ENCODE data around the gene COX15.

The COX15 gene

GRCh38 chr10:99720387-99720786, 11.5 kb downstream of the COX15 start:
- H3K23ac ChIP-seq (ENCODE audit: low read length in 2 of 2): no peak overlapping the region
- no peaks in the 10 kb centered on the region for H3K27me3 ChIP-seq (ENCODE audit: control insufficient read depth in 1 of 2, insufficient read depth in 1 of 2, low read length in 2 of 2)
- no peak for DNase-seq
- H2BK12ac ChIP-seq (ENCODE audit: low read length in 2 of 2): no peak overlapping the region
- H3K27ac ChIP-seq (ENCODE audit: low read length, poor library complexity, severe bottlenecking): no peak overlapping the region
- 69% methylated on average over 2 of the region's 2 CpGs for WGBS
- H3K4me2 ChIP-seq (ENCODE audit: low read length, poor library complexity, severe bottlenecking): no peak overlapping the region
- no peaks in the 10 kb centered on the region for H3K9me3 ChIP-seq (ENCODE audit: control insufficient read depth, low read length)
- no peak overlapping the region for H3K9ac ChIP-seq (ENCODE audit: low read length)
- H3K14ac ChIP-seq (ENCODE audit: low read length in 2 of 2): no peak overlapping the region
- no peak overlapping the region for H3K4ac ChIP-seq (ENCODE audit: low read depth in 1 of 2, low read length in 2 of 2)
- H3K4me3 ChIP-seq (ENCODE audit: insufficient read depth in 1 of 2, low read depth in 1 of 2, low read length in 2 of 2): no peak overlapping the region
- no peak overlapping the region for H2AFZ ChIP-seq (ENCODE audit: low read depth, low read length)
- H4K8ac ChIP-seq (ENCODE audit: low read length): no peak overlapping the region
- no peak overlapping the region for H3K18ac ChIP-seq (ENCODE audit: low read depth in 1 of 2, low read length in 2 of 2)
- H2BK120ac ChIP-seq (ENCODE audit: low read depth, low read length): no peak overlapping the region
- no peak overlapping the region for H2BK5ac ChIP-seq (ENCODE audit: low read depth, low read length, poor library complexity, severe bottlenecking)
- H4K91ac ChIP-seq (ENCODE audit: low read length): no peak overlapping the region
- no peak overlapping the region for H2AK5ac ChIP-seq (ENCODE audit: low read length, severe bottlenecking)
- no peak overlapping the region for H2BK15ac ChIP-seq (ENCODE audit: low read depth, poor library complexity, severe bottlenecking)
- no peaks in the 10 kb centered on the region for H3K4me1 ChIP-seq (ENCODE audit: control insufficient read depth, insufficient read depth, low read depth, low read length)
- H3K79me1 ChIP-seq (replicated peaks; ENCODE audit: low read length, poor library complexity, severe bottlenecking): peaks cover 24% of the 10 kb centered on the region
- peaks cover 44 to 93% of the 10 kb centered on the region in 2 experiments for H3K36me3 ChIP-seq (ENCODE audit: control insufficient read depth in 1 of 2, insufficient read depth in 2 of 2, low read depth in 1 of 2, low read length in 2 of 2)

DNA sequence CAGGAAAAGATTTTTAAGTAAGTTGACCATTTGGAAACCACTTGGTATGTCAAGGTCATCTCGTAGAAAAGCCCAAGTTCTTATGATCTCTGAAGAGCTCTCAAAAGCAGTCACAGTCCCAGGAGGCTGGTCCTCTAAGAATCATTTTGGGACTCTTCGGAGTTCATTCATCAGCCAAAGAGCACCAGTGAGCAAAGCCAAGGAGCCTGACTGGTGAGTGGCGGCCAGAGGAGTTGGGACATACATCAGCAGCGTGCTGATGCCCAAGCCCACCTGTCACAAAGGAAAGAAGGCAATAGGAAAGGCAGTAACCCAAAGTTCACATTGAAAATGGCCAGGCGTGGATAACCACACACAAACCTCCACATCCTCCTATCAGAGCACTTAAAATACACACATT, 17.5 kb downstream of the COX15 start:
- Histone ChIP-seq H2BK120ac (ENCODE audit: low read depth, low read length) (no peak overlapping the region), H2AK5ac (ENCODE audit: low read length, severe bottlenecking) (no peak overlapping the region), H2BK5ac (ENCODE audit: low read depth, low read length, poor library complexity, severe bottlenecking) (no peak overlapping the region), H3K79me1 (replicated peaks; ENCODE audit: low read length, poor library complexity, severe bottlenecking) (peaks cover 24% of the 10 kb centered on the region), H3K4me2 (ENCODE audit: low read length, poor library complexity, severe bottlenecking) (no peak overlapping the region), H3K23ac (ENCODE audit: low read length in 2 of 2) (no peak overlapping the region), H3K4me1 (ENCODE audit: control insufficient read depth, insufficient read depth, low read depth, low read length) (peaks cover 1% of the 10 kb centered on the region), H3K4ac (ENCODE audit: low read depth in 1 of 2, low read length in 2 of 2) (no peak overlapping the region), H3K36me3 (ENCODE audit: control insufficient read depth in 1 of 2, insufficient read depth in 2 of 2, low read depth in 1 of 2, low read length in 2 of 2) (peaks cover 43 to 89% of the 10 kb centered on the region in 2 experiments), H2BK15ac (ENCODE audit: low read depth, poor library complexity, severe bottlenecking) (no peak overlapping the region), H3K18ac (ENCODE audit: low read depth in 1 of 2, low read length in 2 of 2) (no peak overlapping the region), H2AFZ (ENCODE audit: low read depth, low read length) (no peak overlapping the region), H3K27ac (ENCODE audit: low read length, poor library complexity, severe bottlenecking) (no peak overlapping the region), H3K14ac (ENCODE audit: low read length in 2 of 2) (no peak overlapping the region), H2BK12ac (ENCODE audit: low read length in 2 of 2) (no peak overlapping the region), H4K8ac (ENCODE audit: low read length) (no peak overlapping the region), H4K91ac (ENCODE audit: low read length) (no peak overlapping the region), H3K27me3 (ENCODE audit: control insufficient read depth in 1 of 2, insufficient read depth in 1 of 2, low read length in 2 of 2) (no peaks in the 10 kb centered on the region), H3K9me3 (ENCODE audit: control insufficient read depth, low read length) (no peaks in the 10 kb centered on the region), H3K9ac (ENCODE audit: low read length) (no peak overlapping the region), H3K4me3 (ENCODE audit: insufficient read depth in 1 of 2, low read depth in 1 of 2, low read length in 2 of 2) (no peak overlapping the region)
- DNase-seq: no peak
- WGBS: 97% methylated on average over 5 of the region's 5 CpGs

DNA sequence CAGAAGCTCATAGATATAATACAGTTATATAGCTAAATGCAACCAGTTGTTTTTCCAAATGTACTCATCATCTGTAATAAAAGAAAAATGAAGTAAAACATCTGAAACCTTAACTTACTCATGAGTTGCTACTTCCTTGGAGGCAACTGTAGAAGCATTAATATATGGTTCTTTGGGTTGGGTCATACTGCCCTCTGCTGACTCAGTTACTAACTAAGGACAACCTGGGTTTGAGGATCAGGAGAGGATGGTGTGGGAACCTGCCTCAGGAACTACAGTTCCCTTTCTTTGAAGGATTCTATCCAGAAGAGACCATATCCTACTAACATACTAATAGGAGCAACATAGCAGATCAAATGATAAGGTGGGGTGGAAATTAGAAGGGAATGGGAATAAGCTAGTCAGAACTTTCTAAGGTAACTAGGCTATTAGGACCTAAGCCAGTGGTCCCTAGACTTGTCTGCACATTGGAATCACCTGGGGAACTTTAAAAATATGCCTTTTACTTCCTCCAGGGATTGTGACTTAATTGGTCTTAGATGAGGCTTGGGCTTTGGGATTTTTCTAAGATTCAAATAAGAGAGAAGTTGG, 20.7 kb downstream of the COX15 start:
- no peak overlapping the region for H3K27ac ChIP-seq (ENCODE audit: low read length, poor library complexity, severe bottlenecking)
- no peak overlapping the region for H4K8ac ChIP-seq (ENCODE audit: low read length)
- peaks cover 21 to 82% of the 10 kb centered on the region in 2 experiments for H3K36me3 ChIP-seq (ENCODE audit: control insufficient read depth in 1 of 2, insufficient read depth in 2 of 2, low read depth in 1 of 2, low read length in 2 of 2)
- no peak overlapping the region for H3K23ac ChIP-seq (ENCODE audit: low read length in 2 of 2)
- peaks cover 8% of the 10 kb centered on the region for H3K79me1 ChIP-seq (replicated peaks; ENCODE audit: low read length, poor library complexity, severe bottlenecking)
- H2BK15ac ChIP-seq (ENCODE audit: low read depth, poor library complexity, severe bottlenecking): no peak overlapping the region
- H3K4me2 ChIP-seq (ENCODE audit: low read length, poor library complexity, severe bottlenecking): no peak overlapping the region
- no peak overlapping the region for H4K91ac ChIP-seq (ENCODE audit: low read length)
- H3K27me3 ChIP-seq (ENCODE audit: control insufficient read depth in 1 of 2, insufficient read depth in 1 of 2, low read length in 2 of 2): no peaks in the 10 kb centered on the region
- H3K9ac ChIP-seq (ENCODE audit: low read length): no peak overlapping the region
- no peak overlapping the region for H2AFZ ChIP-seq (ENCODE audit: low read depth, low read length)
- no peak overlapping the region for H3K14ac ChIP-seq (ENCODE audit: low read length in 2 of 2)
- H2BK5ac ChIP-seq (ENCODE audit: low read depth, low read length, poor library complexity, severe bottlenecking): no peak overlapping the region
- H3K4me3 ChIP-seq (ENCODE audit: insufficient read depth in 1 of 2, low read depth in 1 of 2, low read length in 2 of 2): no peak overlapping the region
- no peak overlapping the region for H3K4ac ChIP-seq (ENCODE audit: low read depth in 1 of 2, low read length in 2 of 2)
- no peaks in the 10 kb centered on the region for H3K9me3 ChIP-seq (ENCODE audit: control insufficient read depth, low read length)
- no peak overlapping the region for H3K18ac ChIP-seq (ENCODE audit: low read depth in 1 of 2, low read length in 2 of 2)
- peaks cover 1% of the 10 kb centered on the region for H3K4me1 ChIP-seq (ENCODE audit: control insufficient read depth, insufficient read depth, low read depth, low read length)
- no peak overlapping the region for H2BK12ac ChIP-seq (ENCODE audit: low read length in 2 of 2)
- H2BK120ac ChIP-seq (ENCODE audit: low read depth, low read length): no peak overlapping the region
- H2AK5ac ChIP-seq (ENCODE audit: low read length, severe bottlenecking): no peak overlapping the region
- DNase-seq: peak; percentile 65

DNA sequence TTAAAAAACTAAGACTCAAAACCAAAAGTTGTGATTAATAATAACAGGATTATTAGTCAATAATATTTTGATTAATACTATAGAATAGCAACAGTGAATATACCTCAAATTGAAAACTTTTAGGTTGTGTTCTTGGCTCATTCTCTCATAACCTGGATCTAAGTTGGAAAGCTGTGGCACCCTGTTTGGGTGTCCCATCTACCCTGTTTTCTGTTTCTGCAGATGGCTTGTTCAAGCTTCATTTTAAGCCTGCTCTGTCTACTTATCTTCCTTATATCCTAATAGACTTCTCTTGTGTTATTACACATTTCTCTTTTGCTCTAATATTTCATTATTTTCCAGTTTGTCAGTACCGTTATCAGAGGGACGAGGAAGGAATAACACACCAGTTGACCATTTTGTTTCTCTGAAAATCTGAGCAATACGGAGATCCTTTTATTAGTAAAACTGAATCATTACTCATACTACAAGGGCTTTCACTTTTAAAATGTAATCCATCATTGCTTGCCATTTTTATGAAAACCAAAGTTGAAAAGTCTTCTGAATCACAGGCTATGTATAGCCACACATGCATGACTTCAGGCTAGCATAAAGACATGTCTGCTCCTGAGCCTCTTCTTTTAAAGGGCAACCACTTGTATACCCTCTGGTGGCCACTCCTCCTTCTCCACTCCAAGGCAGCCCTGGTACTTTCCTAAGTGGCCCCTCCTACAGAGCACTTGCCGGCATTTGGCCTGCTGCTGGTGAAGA, 22.3 kb downstream of the COX15 start:
- no peak overlapping the region for H3K4me2 ChIP-seq (ENCODE audit: low read length, poor library complexity, severe bottlenecking)
- H3K4me1 ChIP-seq (ENCODE audit: control insufficient read depth, insufficient read depth, low read depth, low read length): peaks cover 1% of the 10 kb centered on the region
- H3K36me3 ChIP-seq (ENCODE audit: control insufficient read depth in 1 of 2, insufficient read depth in 2 of 2, low read depth in 1 of 2, low read length in 2 of 2): peaks cover 21 to 86% of the 10 kb centered on the region in 2 experiments

More for the DNA sequence above, 22.3 kb downstream of the COX15 start:
- Histone ChIP-seq H3K23ac (ENCODE audit: low read length in 2 of 2) (no peak overlapping the region), H3K14ac (ENCODE audit: low read length in 2 of 2) (no peak overlapping the region), H4K8ac (ENCODE audit: low read length) (no peak overlapping the region), H2BK12ac (ENCODE audit: low read length in 2 of 2) (no peak overlapping the region), H3K27me3 (ENCODE audit: control insufficient read depth in 1 of 2, insufficient read depth in 1 of 2, low read length in 2 of 2) (no peaks in the 10 kb centered on the region), H3K4me3 (ENCODE audit: insufficient read depth in 1 of 2, low read depth in 1 of 2, low read length in 2 of 2) (no peak overlapping the region), H2BK15ac (ENCODE audit: low read depth, poor library complexity, severe bottlenecking) (no peak overlapping the region), H3K4ac (ENCODE audit: low read depth in 1 of 2, low read length in 2 of 2) (no peak overlapping the region), H2AFZ (ENCODE audit: low read depth, low read length) (no peak overlapping the region), H3K9me3 (ENCODE audit: control insufficient read depth, low read length) (no peaks in the 10 kb centered on the region), H3K18ac (ENCODE audit: low read depth in 1 of 2, low read length in 2 of 2) (no peak overlapping the region), H2BK120ac (ENCODE audit: low read depth, low read length) (no peak overlapping the region), H2BK5ac (ENCODE audit: low read depth, low read length, poor library complexity, severe bottlenecking) (no peak overlapping the region), H3K27ac (ENCODE audit: low read length, poor library complexity, severe bottlenecking) (peak overlapping the region; percentile 40), H3K79me1 (replicated peaks; ENCODE audit: low read length, poor library complexity, severe bottlenecking) (peaks cover 11% of the 10 kb centered on the region), H3K9ac (ENCODE audit: low read length) (peak overlapping the region; percentile 71), H4K91ac (ENCODE audit: low read length) (no peak overlapping the region), H2AK5ac (ENCODE audit: low read length, severe bottlenecking) (no peak overlapping the region)
- WGBS: 60% methylated on average over 4 of the region's 4 CpGs
- DNase-seq: peak; percentile 79
